Loucy (cell line): ENCODE results near the gene SP8.

ENCODE experiments used
- H2AFZ ChIP-seq: fragments of 200-600 bp; sonication (generic); 2 replicates; pipeline ENCODE4 v1.6.0; 2016; ENCODE audit warnings: antibody characterized with exemption, mild to moderate bottlenecking, low read length, moderate library complexity
- H3F3A ChIP-seq: fragments of 200-600 bp; 2 replicates; pipeline ENCODE4 v1.6.0; 2016; ENCODE audit warnings: antibody characterized with exemption, low read depth, mild to moderate bottlenecking
- H3K27me3 ChIP-seq: fragments of 200-600 bp; sonication (generic); 2 replicates; pipeline ENCODE4 v1.6.1; 2014; ENCODE audit warnings: low read length, mild to moderate bottlenecking; ENCODE audit not compliant: insufficient read depth, poor library complexity, severe bottlenecking
- H3K36me3 ChIP-seq: fragments of 200-600 bp; sonication (generic); 2 replicates; pipeline ENCODE4 v1.6.1; 2016; ENCODE audit warnings: low read length; ENCODE audit not compliant: insufficient read depth
- H3K4me1 ChIP-seq: fragments of 200-600 bp; sonication (generic); 2 replicates; pipeline ENCODE4 v1.5.1; 2014; ENCODE audit warnings: low read length, mild to moderate bottlenecking; ENCODE audit not compliant: insufficient read depth, poor library complexity, severe bottlenecking
- H3K4me2 ChIP-seq: fragments of 200-600 bp; sonication (generic); 2 replicates; pipeline ENCODE4 v1.6.0; 2014; ENCODE audit warnings: antibody characterized with exemption, low read length, low read depth, mild to moderate bottlenecking; ENCODE audit not compliant: poor library complexity, severe bottlenecking
- H3K4me3 ChIP-seq: fragments of 200-600 bp; sonication (generic); 2 replicates; pipeline ENCODE4 v1.5.1; 2014; ENCODE audit warnings: low read length, mild to moderate bottlenecking, mixed read lengths; ENCODE audit not compliant: poor library complexity, severe bottlenecking
- H3K79me2 ChIP-seq: fragments of 200-600 bp; sonication (generic); 2 replicates; pipeline ENCODE4 v1.6.1; 2014; ENCODE audit warnings: low read length; ENCODE audit not compliant: insufficient read depth
- H3K9ac ChIP-seq: fragments of 200-600 bp; sonication (generic); 2 replicates; pipeline ENCODE4 v1.6.0; 2014; ENCODE audit warnings: mild to moderate bottlenecking, low read depth, low read length, moderate library complexity; ENCODE audit not compliant: poor library complexity, severe bottlenecking
- H3K9me2 ChIP-seq: fragments of 200-600 bp; sonication (generic); replicated peaks from 2 replicates; pipeline ENCODE4 v1.6.1; 2016; ENCODE audit warnings: low read depth, low read length, mixed read lengths
- H3K9me3 ChIP-seq: fragments of 200-600 bp; sonication (generic); 2 replicates; pipeline ENCODE4 v1.6.1; 2014; ENCODE audit warnings: mild to moderate bottlenecking, antibody characterized with exemption, low read length, low read depth; ENCODE audit not compliant: insufficient read depth
- H4K20me1 ChIP-seq: fragments of 200-600 bp; sonication (generic); 2 replicates; pipeline ENCODE4 v1.6.0; 2014; ENCODE audit warnings: antibody characterized with exemption, low read length, mild to moderate bottlenecking; ENCODE audit not compliant: insufficient read depth, poor library complexity, severe bottlenecking
- CTCF ChIP-seq: fragments of 200-600 bp; sonication (generic); conservative IDR thresholded peaks from 2 replicates; pipeline ENCODE4 v1.5.1; 2014; ENCODE audit warnings: mild to moderate bottlenecking, antibody characterized with exemption, low read length
- EZH2phosphoT487 ChIP-seq: fragments of 200-600 bp; IDR thresholded peaks from 2 replicates; pipeline ENCODE4 v1.6.1; 2018; ENCODE audit warnings: antibody characterized with exemption, mild to moderate bottlenecking, moderate library complexity, borderline replicate concordance

SP8 gene

GRCh38 chr7:20776942-20777341 is 9.7 kb downstream of the SP8 start:
- Histone ChIP-seq H4K20me1 (no peaks in the 10 kb centered on the region), H3K4me2 (no peak overlapping the region)

GRCh38 chr7:20776214-20776911 is 10.3 kb downstream of the SP8 start:
- no peak overlapping the region for H2AFZ ChIP-seq
- H3K9me3 ChIP-seq, result no peaks in the 10 kb centered on the region
- no peak overlapping the region for H3K9ac ChIP-seq
- no peak for TF ChIP-seq CTCF
- TF ChIP-seq EZH2phosphoT487, result no peak
- H3K27me3 ChIP-seq, result no peaks in the 10 kb centered on the region
- H3K4me1 ChIP-seq, result no peaks in the 10 kb centered on the region
- H3K79me2 ChIP-seq, result no peaks in the 10 kb centered on the region
- H3K36me3 ChIP-seq, result no peaks in the 10 kb centered on the region
- no peak overlapping the region for H3K4me3 ChIP-seq
- H3F3A ChIP-seq, result no peaks in the 10 kb centered on the region
- H4K20me1 ChIP-seq, result no peaks in the 10 kb centered on the region
- no peaks in the 10 kb centered on the region for H3K9me2 ChIP-seq
- no peak overlapping the region for H3K4me2 ChIP-seq

More at GRCh38 chr7:20776942-20777341, 9.7 kb downstream of the SP8 start:
- Histone ChIP-seq H3K9me2 (no peaks in the 10 kb centered on the region), H3K4me3 (no peak overlapping the region), H3K4me1 (no peaks in the 10 kb centered on the region), H3K9ac (no peak overlapping the region), H3F3A (no peaks in the 10 kb centered on the region), H3K9me3 (no peaks in the 10 kb centered on the region), H2AFZ (no peak overlapping the region), H3K27me3 (no peaks in the 10 kb centered on the region), H3K79me2 (no peaks in the 10 kb centered on the region), H3K36me3 (no peaks in the 10 kb centered on the region)
- TF ChIP-seq EZH2phosphoT487, result no peak
- no peak for TF ChIP-seq CTCF

GRCh38 chr7:20754001-20754400 is 32.7 kb downstream of the SP8 start:
- TF ChIP-seq EZH2phosphoT487 (no peak), CTCF (no peak)
- Histone ChIP-seq H3F3A (no peaks in the 10 kb centered on the region), H3K4me2 (no peak overlapping the region), H3K79me2 (no peaks in the 10 kb centered on the region), H3K9me2 (no peaks in the 10 kb centered on the region), H2AFZ (no peak overlapping the region), H3K9ac (no peak overlapping the region), H4K20me1 (no peaks in the 10 kb centered on the region), H3K9me3 (no peaks in the 10 kb centered on the region), H3K36me3 (no peaks in the 10 kb centered on the region), H3K27me3 (no peaks in the 10 kb centered on the region), H3K4me1 (no peaks in the 10 kb centered on the region), H3K4me3 (no peak overlapping the region)
